Ascending aorta (tissue), 2 donors: ENCODE results near the gene CHST11. TPM values are rescaled to one million over a fixed set of nuclear protein-coding genes. Genes with fewer than 3 reads are reported as not detected.

Experiments used
- DNase-seq, 2 donors: peaks; one replicate each; pipeline ENCODE4 v3.0.0-alpha.2; 2019; ENCODE audit warnings: low spot score in 2 of 2
- H3K27ac ChIP-seq, 2 donors: fragments of 200-600 bp; sonication (generic); one replicate each; pipeline ENCODE4 v1.5.1; 2016 to 2017; ENCODE audit warnings: mild to moderate bottlenecking in 1 of 2
- H3K27me3 ChIP-seq: fragments of 200-600 bp; sonication (generic); one replicate; pipeline ENCODE4 v1.5.1; 2017
- H3K36me3 ChIP-seq, 2 donors: fragments of 200-600 bp; sonication (generic); one replicate each; pipeline ENCODE4 v1.5.1; 2016
- H3K4me1 ChIP-seq, 2 donors: fragments of 200-600 bp; sonication (generic); one replicate each; pipeline ENCODE4 v1.5.1; 2016 to 2017; ENCODE audit warnings: mild to moderate bottlenecking in 1 of 2
- H3K4me3 ChIP-seq, 2 donors: fragments of 200-600 bp; sonication (generic); one replicate each; pipeline ENCODE4 v1.5.1; 2016 to 2017; ENCODE audit warnings: mild to moderate bottlenecking in 1 of 2
- H3K9me3 ChIP-seq, 2 donors: fragments of 200-600 bp; sonication (generic); one replicate each; pipeline ENCODE4 v1.5.1; 2016
- CTCF ChIP-seq, 3 experiments: fragments of 200-600 bp in 2 of 3; fragments of 450-650 bp in 1 of 3; sonication (generic) in 2 of 3; IDR thresholded peaks; one replicate each; pipeline ENCODE4 v1.5.1; 2016 to 2019; ENCODE audit warnings: antibody characterized with exemption in 3 of 3, mild to moderate bottlenecking in 1 of 3, moderate library complexity in 1 of 3
- intact Hi-C: fragments of 100-400 bp; cut with DNase I; formaldehyde crosslinking; loops from one replicate; pipeline ENCODE4 v1.15.1; 2023
- total RNA-seq: library from RNA; depleted of rRNA; stranded (reverse); fragments of >200 nt; gene quantifications from one replicate; pipeline ENCODE4 v1.1.0, GENCODE V29; 2016

Gene CHST11
- total RNA-seq, 1 donor from 2014 or later, result 63.2 TPM

DNA sequence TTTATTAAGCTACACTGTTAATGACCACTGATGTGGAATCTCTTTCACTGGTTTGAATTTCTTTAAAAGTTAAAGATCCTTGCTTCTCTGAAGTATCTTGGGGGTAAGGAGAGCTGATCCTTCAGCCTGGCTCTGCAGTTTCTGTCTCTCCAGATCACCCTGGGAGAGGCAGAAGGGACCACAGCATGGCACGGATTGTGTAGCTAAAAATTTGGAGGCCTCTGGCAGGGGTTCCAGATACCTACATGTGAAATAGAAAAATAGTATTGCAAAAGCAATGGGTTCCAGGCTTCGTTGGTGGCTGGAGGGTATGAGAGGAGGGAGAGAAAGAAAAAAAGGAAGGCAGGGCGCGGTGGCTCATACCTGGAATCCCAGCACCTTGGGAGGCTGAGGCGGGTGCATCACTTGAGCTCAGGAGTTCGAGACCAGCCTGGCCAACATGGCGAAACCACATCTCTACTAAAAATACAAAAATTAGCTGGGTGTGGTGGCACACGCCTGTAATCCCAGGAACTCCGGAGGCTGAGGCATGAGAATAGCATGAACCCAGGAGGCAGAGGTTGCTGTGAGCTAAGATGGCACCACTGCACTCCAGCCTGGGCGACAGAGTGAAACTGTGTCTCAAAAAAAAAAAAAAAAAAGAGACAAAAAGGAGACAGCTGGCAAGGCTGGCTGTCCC is 3.4 kb downstream of the CHST11 start:
- intact Hi-C loops, result no loop called here
- Histone ChIP-seq H3K36me3 (no peaks in the 10 kb centered on the region), H3K27me3 (no peaks in the 10 kb centered on the region), H3K9me3 (no peaks in the 10 kb centered on the region), H3K4me3 (peak overlapping the region; percentile 66 to 96), H3K4me1 (peaks cover 2 to 19% of the 10 kb centered on the region in 2 donors), H3K27ac (peak overlapping the region; percentile 82 to 96)
- no peak for DNase-seq
- no peak for TF ChIP-seq CTCF (IDR thresholded peaks at IDR 0.05)

- no peak for TF ChIP-seq CTCF (IDR thresholded peaks at IDR 0.05)
- no peaks in the 10 kb centered on the region for H3K9me3 ChIP-seq
- peaks cover 0 to 16% of the 10 kb centered on the region in 2 donors for H3K4me1 ChIP-seq
- peak overlapping the region in 1 of 2 donors; percentile 37 for H3K27ac ChIP-seq
- no peaks in the 10 kb centered on the region for H3K36me3 ChIP-seq
- no peaks in the 10 kb centered on the region for H3K27me3 ChIP-seq
- no peak overlapping the region for H3K4me3 ChIP-seq
- intact Hi-C loops, result no loop called here
- no peak for DNase-seq
These were observed 4.4 kb downstream of the CHST11 start for GRCh38 chr12:104460973-104461698.

GRCh38 chr12:104462325-104462724 is 5.6 kb downstream of the CHST11 start:
- no peaks in the 10 kb centered on the region for H3K36me3 ChIP-seq
- no peaks in the 10 kb centered on the region for H3K9me3 ChIP-seq
- DNase-seq, result no peak
- TF ChIP-seq CTCF (IDR thresholded peaks at IDR 0.05), result no peak
- peak overlapping the region in 1 of 2 donors; percentile 12 for H3K27ac ChIP-seq
- peaks cover 0 to 16% of the 10 kb centered on the region in 2 donors for H3K4me1 ChIP-seq
- no peaks in the 10 kb centered on the region for H3K27me3 ChIP-seq
- no peak overlapping the region for H3K4me3 ChIP-seq
- intact Hi-C loops, result no loop called here

GRCh38 chr12:104462931-104463339 is 6.2 kb downstream of the CHST11 start:
- no peaks in the 10 kb centered on the region for H3K36me3 ChIP-seq
- DNase-seq, result no peak
- no peak for TF ChIP-seq CTCF (IDR thresholded peaks at IDR 0.05)
- peak overlapping the region in 1 of 2 donors; percentile 43 for H3K27ac ChIP-seq
- no peaks in the 10 kb centered on the region for H3K9me3 ChIP-seq
- intact Hi-C loops, result no loop called here
- H3K4me1 ChIP-seq, result peaks cover 0 to 16% of the 10 kb centered on the region in 2 donors
- H3K4me3 ChIP-seq, result no peak overlapping the region
- no peaks in the 10 kb centered on the region for H3K27me3 ChIP-seq

DNA sequence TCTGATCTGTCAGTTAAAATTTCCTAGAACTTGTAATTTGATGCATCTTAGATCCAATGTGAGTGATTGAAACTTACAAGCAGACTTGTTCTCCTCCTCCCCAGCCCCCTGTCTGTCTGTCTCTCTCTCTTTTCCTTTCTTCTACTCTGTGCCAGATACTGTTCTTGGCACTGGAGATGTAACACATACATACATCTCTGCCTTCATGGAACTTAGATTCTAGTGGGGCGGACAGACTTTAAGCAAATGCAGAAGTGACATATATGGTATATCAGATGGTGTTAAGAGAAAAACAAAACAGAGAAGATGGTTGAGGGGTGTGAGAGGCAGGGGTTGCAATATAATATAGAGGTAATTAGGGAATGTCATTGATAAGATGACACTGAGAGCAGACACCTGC is 6.6 kb downstream of the CHST11 start:
- intact Hi-C loops, result no loop called here
- no peak for TF ChIP-seq CTCF (IDR thresholded peaks at IDR 0.05)
- no peaks in the 10 kb centered on the region for H3K9me3 ChIP-seq
- no peak for DNase-seq
- H3K27ac ChIP-seq, result peak overlapping the region in 1 of 2 donors; percentile 43
- H3K4me3 ChIP-seq, result no peak overlapping the region
- H3K27me3 ChIP-seq, result no peaks in the 10 kb centered on the region
- H3K4me1 ChIP-seq, result peaks cover 0 to 16% of the 10 kb centered on the region in 2 donors
- no peaks in the 10 kb centered on the region for H3K36me3 ChIP-seq
